ENCODE measurements around the gene CDKAL1.

CDKAL1 gene

GRCh38 chr6:20846602-20847028, 312.4 kb downstream of the CDKAL1 start:
- no peak overlapping the region for H2AFZ ChIP-seq (ENCODE audit: low read length, unreplicated experiment)
- no peaks in the 10 kb centered on the region for H3K27me3 ChIP-seq (ENCODE audit: insufficient read depth, low read length)
- H3K36me3 ChIP-seq (ENCODE audit: insufficient read depth, low read length), result no peaks in the 10 kb centered on the region

DNA sequence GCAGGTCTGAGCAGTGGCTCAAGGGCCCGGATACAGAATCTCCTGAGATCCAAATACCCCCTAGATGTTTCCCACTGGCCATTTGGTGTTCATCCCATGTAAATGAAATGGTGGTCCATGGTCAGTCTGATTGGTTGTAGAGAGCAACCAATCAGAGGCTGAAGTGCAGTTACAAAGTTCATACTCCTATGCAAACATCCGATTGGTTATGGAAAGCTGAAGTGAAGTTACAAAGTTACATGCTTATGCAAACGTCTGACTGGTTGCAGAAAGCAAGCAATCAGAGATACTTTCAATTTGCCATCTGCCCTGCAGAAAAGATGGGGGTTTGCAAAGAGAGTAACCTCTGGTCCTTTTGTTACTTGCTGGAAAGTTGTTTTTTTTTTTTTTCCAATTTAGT, 313.6 kb downstream of the CDKAL1 start:
- Histone ChIP-seq H3K27me3 (ENCODE audit: insufficient read depth, low read length) (no peaks in the 10 kb centered on the region), H3K4me1 (ENCODE audit: control insufficient read depth, insufficient read depth, low read length, unreplicated experiment) (peaks cover 5% of the 10 kb centered on the region), H3K27ac (ENCODE audit: low read depth, low read length) (no peak overlapping the region), H2AFZ (ENCODE audit: low read length, unreplicated experiment) (no peak overlapping the region), H3K79me2 (ENCODE audit: control insufficient read depth, insufficient read depth, low read length, unreplicated experiment) (no peaks in the 10 kb centered on the region), H3K36me3 (ENCODE audit: insufficient read depth, low read length) (no peaks in the 10 kb centered on the region), H3K4me3 (ENCODE audit: low read depth, low read length) (no peak overlapping the region)

More at GRCh38 chr6:20846602-20847028, 312.4 kb downstream of the CDKAL1 start:
- Histone ChIP-seq H3K27ac (ENCODE audit: low read depth, low read length) (no peak overlapping the region), H3K79me2 (ENCODE audit: control insufficient read depth, insufficient read depth, low read length, unreplicated experiment) (no peaks in the 10 kb centered on the region), H3K4me3 (ENCODE audit: low read depth, low read length) (no peak overlapping the region), H3K4me1 (ENCODE audit: control insufficient read depth, insufficient read depth, low read length, unreplicated experiment) (peaks cover 5% of the 10 kb centered on the region)

DNA sequence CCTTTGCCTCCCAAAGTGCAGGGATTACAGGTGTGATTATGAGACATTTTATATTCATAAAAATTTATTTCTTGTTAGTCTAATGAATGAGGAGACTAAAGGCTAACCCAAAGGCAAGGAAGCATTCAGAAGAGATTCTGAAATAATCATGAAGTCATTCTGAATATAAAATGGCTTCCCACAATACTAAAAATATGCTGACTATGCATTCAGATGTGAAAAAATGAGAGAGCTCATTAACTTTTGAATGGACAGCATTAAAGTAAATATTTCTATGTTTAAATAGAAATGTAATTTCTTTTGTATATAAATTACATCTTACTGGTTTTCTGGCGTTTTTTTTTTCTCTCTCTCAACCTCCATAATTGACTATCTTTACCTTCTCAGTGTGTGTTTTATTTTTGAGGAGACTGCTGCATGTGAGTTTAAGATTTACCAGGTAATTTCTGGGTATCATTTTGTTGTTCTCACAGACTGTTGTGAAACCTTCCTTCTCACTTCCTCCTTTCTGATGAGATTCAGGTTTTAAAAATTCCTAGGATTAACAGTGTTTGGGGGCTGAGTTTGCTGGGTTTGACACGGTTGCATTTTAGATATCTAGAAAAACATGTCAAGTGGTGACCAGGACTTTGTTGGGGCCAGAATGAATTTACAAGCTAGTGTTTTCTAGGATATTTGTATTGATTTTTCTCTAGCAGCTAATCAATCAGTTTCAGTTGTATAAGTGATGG, 316.6 kb downstream of the CDKAL1 start:
- no peaks in the 10 kb centered on the region for H3K79me2 ChIP-seq (ENCODE audit: control insufficient read depth, insufficient read depth, low read length, unreplicated experiment)
- H3K4me3 ChIP-seq (ENCODE audit: low read depth, low read length), result no peak overlapping the region
- no peaks in the 10 kb centered on the region for H3K36me3 ChIP-seq (ENCODE audit: insufficient read depth, low read length)
- H3K27me3 ChIP-seq (ENCODE audit: insufficient read depth, low read length), result no peaks in the 10 kb centered on the region
- H2AFZ ChIP-seq (ENCODE audit: low read length, unreplicated experiment), result no peak overlapping the region
- H3K27ac ChIP-seq (ENCODE audit: low read depth, low read length), result no peak overlapping the region
- peaks cover 5% of the 10 kb centered on the region for H3K4me1 ChIP-seq (ENCODE audit: control insufficient read depth, insufficient read depth, low read length, unreplicated experiment)

DNA sequence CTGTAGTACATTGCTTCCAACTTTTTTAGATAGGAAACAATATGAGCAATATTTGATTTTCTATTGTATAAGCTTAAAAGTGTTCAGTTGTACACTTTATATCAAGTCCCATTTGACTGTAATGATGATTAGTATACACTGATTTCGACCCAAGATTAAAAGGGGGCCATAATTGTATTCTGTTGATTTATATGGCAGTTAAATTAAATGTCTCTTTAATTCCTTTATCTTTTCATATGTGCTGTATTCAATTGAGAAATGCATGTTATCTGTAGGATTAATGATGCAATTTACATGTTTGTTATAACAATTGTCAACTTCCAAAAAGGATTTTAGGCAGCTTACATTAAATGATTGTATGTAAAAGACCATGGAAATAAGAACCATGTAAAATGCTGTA, 317.5 kb downstream of the CDKAL1 start:
- H2AFZ ChIP-seq (ENCODE audit: low read length, unreplicated experiment), result no peak overlapping the region
- no peaks in the 10 kb centered on the region for H3K36me3 ChIP-seq (ENCODE audit: insufficient read depth, low read length)
- H3K27ac ChIP-seq (ENCODE audit: low read depth, low read length), result no peak overlapping the region
- no peak overlapping the region for H3K4me3 ChIP-seq (ENCODE audit: low read depth, low read length)
- no peaks in the 10 kb centered on the region for H3K79me2 ChIP-seq (ENCODE audit: control insufficient read depth, insufficient read depth, low read length, unreplicated experiment)
- H3K4me1 ChIP-seq (ENCODE audit: control insufficient read depth, insufficient read depth, low read length, unreplicated experiment), result peaks cover 1% of the 10 kb centered on the region
- H3K27me3 ChIP-seq (ENCODE audit: insufficient read depth, low read length), result no peaks in the 10 kb centered on the region

GRCh38 chr6:20853828-20854227, 319.6 kb downstream of the CDKAL1 start:
- no peaks in the 10 kb centered on the region for H3K79me2 ChIP-seq (ENCODE audit: control insufficient read depth, insufficient read depth, low read length, unreplicated experiment)
- no peak overlapping the region for H3K4me3 ChIP-seq (ENCODE audit: low read depth, low read length)
- H2AFZ ChIP-seq (ENCODE audit: low read length, unreplicated experiment), result no peak overlapping the region
- H3K36me3 ChIP-seq (ENCODE audit: insufficient read depth, low read length), result no peaks in the 10 kb centered on the region
- no peak overlapping the region for H3K27ac ChIP-seq (ENCODE audit: low read depth, low read length)
- no peaks in the 10 kb centered on the region for H3K4me1 ChIP-seq (ENCODE audit: control insufficient read depth, insufficient read depth, low read length, unreplicated experiment)
- no peaks in the 10 kb centered on the region for H3K27me3 ChIP-seq (ENCODE audit: insufficient read depth, low read length)

- Histone ChIP-seq H3K27me3 (ENCODE audit: insufficient read depth, low read length) (no peaks in the 10 kb centered on the region), H3K4me3 (ENCODE audit: low read depth, low read length) (no peak overlapping the region), H3K4me1 (ENCODE audit: control insufficient read depth, insufficient read depth, low read length, unreplicated experiment) (no peaks in the 10 kb centered on the region), H2AFZ (ENCODE audit: low read length, unreplicated experiment) (no peak overlapping the region), H3K27ac (ENCODE audit: low read depth, low read length) (no peak overlapping the region), H3K36me3 (ENCODE audit: insufficient read depth, low read length) (no peaks in the 10 kb centered on the region), H3K79me2 (ENCODE audit: control insufficient read depth, insufficient read depth, low read length, unreplicated experiment) (no peaks in the 10 kb centered on the region)
These were observed 322.5 kb downstream of the CDKAL1 start for GRCh38 chr6:20856681-20857288.

DNA sequence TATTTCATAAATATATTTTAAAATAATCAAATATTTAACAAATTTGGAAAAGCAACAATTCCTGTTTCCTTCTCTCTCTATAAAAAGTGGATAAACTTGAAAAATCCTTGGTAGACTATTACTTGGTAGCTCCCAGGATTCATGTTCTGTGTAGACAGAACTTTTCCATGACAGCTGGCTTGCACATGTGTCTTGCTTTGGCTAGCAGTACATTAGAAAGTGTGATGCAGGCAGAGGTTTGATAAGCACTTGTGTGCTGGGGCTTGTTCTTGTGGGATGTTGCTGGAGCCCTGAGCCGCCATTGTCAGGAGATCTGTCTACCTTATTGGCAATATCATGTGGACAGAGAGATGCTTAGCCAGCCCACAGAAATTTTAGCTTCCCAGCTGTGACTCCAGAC, 327.2 kb downstream of the CDKAL1 start:
- no peak overlapping the region for H3K27ac ChIP-seq (ENCODE audit: low read depth, low read length)
- H3K27me3 ChIP-seq (ENCODE audit: insufficient read depth, low read length), result no peaks in the 10 kb centered on the region
- H3K79me2 ChIP-seq (ENCODE audit: control insufficient read depth, insufficient read depth, low read length, unreplicated experiment), result no peaks in the 10 kb centered on the region
- no peak overlapping the region for H3K4me3 ChIP-seq (ENCODE audit: low read depth, low read length)
- no peak overlapping the region for H2AFZ ChIP-seq (ENCODE audit: low read length, unreplicated experiment)
- H3K36me3 ChIP-seq (ENCODE audit: insufficient read depth, low read length), result no peaks in the 10 kb centered on the region
- no peaks in the 10 kb centered on the region for H3K4me1 ChIP-seq (ENCODE audit: control insufficient read depth, insufficient read depth, low read length, unreplicated experiment)

DNA sequence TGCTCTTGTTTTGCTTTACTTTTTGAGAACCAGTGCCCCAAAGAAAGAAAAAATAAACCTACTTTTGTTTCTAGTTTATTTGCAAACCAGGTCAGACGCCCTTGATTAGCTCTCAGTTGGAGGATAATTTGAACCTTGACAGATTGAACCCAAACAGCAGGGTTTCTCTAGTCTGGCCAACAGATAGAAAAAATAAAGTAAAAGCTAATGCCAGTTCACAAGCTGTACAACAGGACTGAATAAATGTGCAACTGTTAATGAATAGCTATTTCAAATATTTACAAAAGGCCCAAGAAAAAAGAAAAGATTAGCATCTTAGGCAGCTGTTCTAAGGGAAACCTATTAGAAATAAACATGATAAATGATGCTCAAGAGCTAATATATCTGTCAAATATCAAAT, 331.8 kb downstream of the CDKAL1 start:
- no peaks in the 10 kb centered on the region for H3K4me1 ChIP-seq (ENCODE audit: control insufficient read depth, insufficient read depth, low read length, unreplicated experiment)
- H3K36me3 ChIP-seq (ENCODE audit: insufficient read depth, low read length), result no peaks in the 10 kb centered on the region
- no peaks in the 10 kb centered on the region for H3K79me2 ChIP-seq (ENCODE audit: control insufficient read depth, insufficient read depth, low read length, unreplicated experiment)
- no peaks in the 10 kb centered on the region for H3K27me3 ChIP-seq (ENCODE audit: insufficient read depth, low read length)
- no peak overlapping the region for H3K27ac ChIP-seq (ENCODE audit: low read depth, low read length)
- H3K4me3 ChIP-seq (ENCODE audit: low read depth, low read length), result no peak overlapping the region
- H2AFZ ChIP-seq (ENCODE audit: low read length, unreplicated experiment), result no peak overlapping the region

DNA sequence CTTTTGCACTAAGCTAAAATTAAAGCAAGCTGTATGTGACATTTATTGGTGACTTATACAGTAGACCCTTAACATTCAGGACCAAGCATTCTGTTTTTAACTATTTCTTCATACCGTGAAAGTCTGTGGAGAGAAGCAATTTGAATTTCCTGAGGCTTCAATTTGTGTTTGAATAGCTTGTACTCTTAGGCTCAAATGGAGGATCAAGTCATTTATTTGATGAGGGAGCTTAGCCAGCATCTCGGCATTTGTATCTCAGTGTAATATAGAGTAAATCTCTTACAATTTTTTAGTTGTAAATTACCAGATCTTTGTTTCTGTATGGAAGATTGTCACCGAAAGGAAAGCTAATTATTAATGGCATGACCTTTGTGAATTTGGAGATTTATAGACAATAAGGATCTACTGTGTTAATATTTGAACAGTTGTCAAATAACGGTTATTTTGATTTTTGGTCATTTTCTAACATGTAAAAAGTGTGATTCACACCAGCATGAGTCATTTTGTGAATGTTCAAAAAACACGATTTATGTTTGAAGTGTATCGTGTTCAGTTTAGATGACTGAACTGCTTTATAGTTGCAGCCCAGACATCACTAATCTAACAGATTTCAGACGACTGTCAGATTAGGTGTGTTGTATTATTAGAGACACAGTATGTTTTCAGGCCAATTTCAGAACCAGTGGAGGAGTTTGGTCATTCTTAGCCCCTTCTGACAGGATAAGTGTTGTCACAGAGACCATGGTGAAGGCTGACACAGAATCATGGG, 332.9 kb downstream of the CDKAL1 start:
- Histone ChIP-seq H2AFZ (ENCODE audit: low read length, unreplicated experiment) (no peak overlapping the region), H3K27ac (ENCODE audit: low read depth, low read length) (no peak overlapping the region)

DNA sequence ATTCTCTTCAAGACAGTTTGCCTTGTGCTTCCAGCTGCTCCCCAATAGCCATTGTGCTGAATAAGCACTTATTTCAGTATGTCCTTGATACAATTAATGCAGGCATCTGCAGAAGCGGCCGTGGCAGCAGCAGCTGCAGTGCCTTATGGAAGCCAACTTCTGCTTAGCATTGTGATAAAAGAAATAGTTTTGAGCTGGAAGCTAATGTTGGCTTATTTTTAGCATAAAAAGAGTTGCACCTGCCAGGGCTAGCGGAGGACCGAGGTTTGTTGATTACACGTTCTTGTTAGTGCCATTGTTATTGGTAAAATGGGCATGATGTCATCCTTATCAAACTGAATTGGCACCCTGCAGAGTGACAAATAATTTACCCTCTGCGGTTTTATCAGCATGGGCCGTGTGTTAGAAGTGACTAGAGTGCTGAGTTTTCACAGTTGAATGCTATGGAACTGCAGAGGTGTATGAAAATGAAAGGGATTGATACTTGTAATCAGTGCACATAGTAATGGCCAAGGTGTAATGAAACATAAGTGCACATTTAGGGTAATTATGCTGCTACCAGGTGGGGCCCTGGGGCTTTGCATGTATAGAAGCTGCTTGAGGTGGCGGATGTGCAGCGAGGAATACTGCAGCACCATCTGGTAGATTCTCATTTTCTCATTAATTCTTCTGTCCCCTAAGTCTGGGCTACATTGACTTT, 334.3 kb downstream of the CDKAL1 start:
- no peak overlapping the region for H2AFZ ChIP-seq (ENCODE audit: low read length, unreplicated experiment)
- no peak overlapping the region for H3K27ac ChIP-seq (ENCODE audit: low read depth, low read length)
- no peaks in the 10 kb centered on the region for H3K79me2 ChIP-seq (ENCODE audit: control insufficient read depth, insufficient read depth, low read length, unreplicated experiment)
- H3K36me3 ChIP-seq (ENCODE audit: insufficient read depth, low read length), result no peaks in the 10 kb centered on the region
- no peaks in the 10 kb centered on the region for H3K27me3 ChIP-seq (ENCODE audit: insufficient read depth, low read length)
- H3K4me1 ChIP-seq (ENCODE audit: control insufficient read depth, insufficient read depth, low read length, unreplicated experiment), result no peaks in the 10 kb centered on the region
- no peak overlapping the region for H3K4me3 ChIP-seq (ENCODE audit: low read depth, low read length)

More for the DNA sequence above, 332.9 kb downstream of the CDKAL1 start:
- H3K36me3 ChIP-seq (ENCODE audit: insufficient read depth, low read length), result no peaks in the 10 kb centered on the region
- H3K4me3 ChIP-seq (ENCODE audit: low read depth, low read length), result no peak overlapping the region
- no peaks in the 10 kb centered on the region for H3K79me2 ChIP-seq (ENCODE audit: control insufficient read depth, insufficient read depth, low read length, unreplicated experiment)
- H3K27me3 ChIP-seq (ENCODE audit: insufficient read depth, low read length), result no peaks in the 10 kb centered on the region
- H3K4me1 ChIP-seq (ENCODE audit: control insufficient read depth, insufficient read depth, low read length, unreplicated experiment), result no peaks in the 10 kb centered on the region

All from ACC112 (cell line).